NCI-H345 (cell line): Measurements from ENCODE around the gene NAA80.
"Not testable (repeated sequence)": the region's sequence is repeated elsewhere in the genome, so short reads cannot be mapped to it uniquely, and the experiment has no call there.

ENCODE experiments used
- DNase-seq: peaks from one replicate; lab custom pipeline; 2025; lab: John Stamatoyannopoulos, UW

The NAA80 gene

GRCh38 chr3:50269977-50270413, 29.2 kb downstream of the NAA80 start:
- DNase-seq = no peak

GRCh38 chr3:50269460-50269859, 29.7 kb downstream of the NAA80 start:
- no peak for DNase-seq

GRCh38 chr3:50268703-50269451, 30.3 kb downstream of the NAA80 start, which contains the start of gene SEMA3B:
Gene SEMA3B (plus strand): TSS chr3:50269147. CDS start chr3:50269241, 94 bp downstream.
- DNase-seq = peak; percentile 25

- DNase-seq = no peak
These were observed 30.9 kb downstream of the NAA80 start for GRCh38 chr3:50268276-50268675.

GRCh38 chr3:50267280-50267913, 31.8 kb downstream of the NAA80 start:
- DNase-seq = no peak

GRCh38 chr3:50266836-50267235, 32.4 kb downstream of the NAA80 start:
- no peak for DNase-seq

GRCh38 chr3:50266017-50266416, 33.2 kb downstream of the NAA80 start:
- DNase-seq = no peak

GRCh38 chr3:50265571-50265970, 33.6 kb downstream of the NAA80 start:
- no peak for DNase-seq

GRCh38 chr3:50264964-50265485, 34.2 kb downstream of the NAA80 start:
- DNase-seq = no peak

- DNase-seq = peak; percentile 8
These were observed 34.7 kb downstream of the NAA80 start for GRCh38 chr3:50264383-50264963.

GRCh38 chr3:50263478-50264382, 35.5 kb downstream of the NAA80 start:
- DNase-seq = no peak

- DNase-seq = no peak
These were observed 36.4 kb downstream of the NAA80 start for GRCh38 chr3:50262778-50263177.

- not testable (repeated sequence) for DNase-seq
These were observed 37.0 kb downstream of the NAA80 start for GRCh38 chr3:50262200-50262599.

GRCh38 chr3:50261505-50261904, 37.7 kb downstream of the NAA80 start:
- no peak for DNase-seq

- no peak for DNase-seq
These were observed 38.2 kb downstream of the NAA80 start for GRCh38 chr3:50260942-50261441.

- DNase-seq = peak; percentile 82
These were observed 38.9 kb downstream of the NAA80 start for GRCh38 chr3:50260027-50260941.

GRCh38 chr3:50259432-50260026, 39.7 kb downstream of the NAA80 start:
- no peak for DNase-seq

GRCh38 chr3:50258979-50259378, 40.2 kb downstream of the NAA80 start:
- DNase-seq = no peak

- DNase-seq = no peak
These were observed 41.0 kb downstream of the NAA80 start for GRCh38 chr3:50258029-50258680.
